Measurements from ENCODE around the gene SERINC2.

The SERINC2 gene

GRCh38 chr1:31432592-31433395, 19.8 kb downstream of the SERINC2 start:
- H3K23ac ChIP-seq (ENCODE audit: low read depth, low read length, poor library complexity), result peak overlapping the region; percentile 67
- H2AK5ac ChIP-seq (ENCODE audit: low read depth, low read length), result peak overlapping the region; percentile 21
- no peak for DNase-seq (ENCODE audit: low spot score)
- H3K9me3 ChIP-seq (replicated peaks in 1 of 2; ENCODE audit: control insufficient read depth in 2 of 2, insufficient read depth in 1 of 2, low read depth in 1 of 2, low read length in 2 of 2), result no peaks in the 10 kb centered on the region
- H3K4me3 ChIP-seq (ENCODE audit: low read length in 2 of 2), result peak overlapping the region in 1 of 2 donors; percentile 11
- no peak overlapping the region for H2AFZ ChIP-seq (ENCODE audit: low read length)
- no peak overlapping the region for H3K4me2 ChIP-seq (ENCODE audit: insufficient read depth, low read length, poor library complexity, severe bottlenecking)
- H3K4ac ChIP-seq (ENCODE audit: low read length), result no peak overlapping the region
- H2BK5ac ChIP-seq (ENCODE audit: low read length), result no peak overlapping the region
- no peak overlapping the region for H4K8ac ChIP-seq (ENCODE audit: low read depth, low read length)
- no peak overlapping the region for H2BK15ac ChIP-seq (ENCODE audit: low read length)
- no CpG with 5 or more reads among the region's 20 CpGs for WGBS, 2 donors (ENCODE audit: extremely low coverage in 2 of 2, insufficient read length in 2 of 2, insufficient replicate concordance in 1 of 2)
- H2BK12ac ChIP-seq (ENCODE audit: low read length), result peak overlapping the region; percentile 87
- peak overlapping the region; percentile 72 for H3K18ac ChIP-seq (ENCODE audit: low read length)
- H2BK120ac ChIP-seq (ENCODE audit: low read depth, low read length), result no peak overlapping the region
- peak overlapping the region; percentile 91 for H3K14ac ChIP-seq (ENCODE audit: low read length)
- no peaks in the 10 kb centered on the region for H3K27me3 ChIP-seq (ENCODE audit: control insufficient read depth in 3 of 3, insufficient read depth in 3 of 3, low read depth in 1 of 3, low read length in 3 of 3)
- no peak overlapping the region for H4K91ac ChIP-seq (ENCODE audit: low read depth, low read length, poor library complexity)
- no peak overlapping the region for H3K27ac ChIP-seq (replicated peaks; ENCODE audit: low read length)
- H3K79me1 ChIP-seq (ENCODE audit: low read depth, low read length), result peaks cover 1% of the 10 kb centered on the region
- peaks cover 17 to 24% of the 10 kb centered on the region in 2 donors for H3K36me3 ChIP-seq (replicated peaks in 1 of 2; ENCODE audit: control insufficient read depth in 2 of 2, insufficient read depth in 2 of 2, low read length in 2 of 2)
- H3K4me1 ChIP-seq (ENCODE audit: control insufficient read depth in 2 of 2, insufficient read depth in 1 of 2, low read depth in 1 of 2, low read length in 2 of 2), result peaks cover 0 to 16% of the 10 kb centered on the region in 2 donors
- peak overlapping the region; percentile 37 for H3K9ac ChIP-seq (ENCODE audit: low read depth, low read length, poor library complexity)

GRCh38 chr1:31433396-31433930, 20.4 kb downstream of the SERINC2 start:
- H3K79me1 ChIP-seq (ENCODE audit: low read depth, low read length), result peaks cover 1% of the 10 kb centered on the region
- H3K9ac ChIP-seq (ENCODE audit: low read depth, low read length, poor library complexity), result no peak overlapping the region
- no peaks in the 10 kb centered on the region for H3K27me3 ChIP-seq (ENCODE audit: control insufficient read depth in 3 of 3, insufficient read depth in 3 of 3, low read depth in 1 of 3, low read length in 3 of 3)
- H3K9me3 ChIP-seq (replicated peaks in 1 of 2; ENCODE audit: control insufficient read depth in 2 of 2, insufficient read depth in 1 of 2, low read depth in 1 of 2, low read length in 2 of 2), result no peaks in the 10 kb centered on the region
- no peak overlapping the region for H2BK12ac ChIP-seq (ENCODE audit: low read length)
- H3K4me1 ChIP-seq (ENCODE audit: control insufficient read depth in 2 of 2, insufficient read depth in 1 of 2, low read depth in 1 of 2, low read length in 2 of 2), result peaks cover 0 to 16% of the 10 kb centered on the region in 2 donors
- H2AK5ac ChIP-seq (ENCODE audit: low read depth, low read length), result no peak overlapping the region
- peak overlapping the region; percentile 67 for H3K23ac ChIP-seq (ENCODE audit: low read depth, low read length, poor library complexity)
- H3K14ac ChIP-seq (ENCODE audit: low read length), result no peak overlapping the region
- H2BK15ac ChIP-seq (ENCODE audit: low read length), result no peak overlapping the region
- WGBS, 2 donors (ENCODE audit: extremely low coverage in 2 of 2, insufficient read length in 2 of 2, insufficient replicate concordance in 1 of 2), result no CpG with 5 or more reads among the region's 6 CpGs
- H4K8ac ChIP-seq (ENCODE audit: low read depth, low read length), result no peak overlapping the region
- H2AFZ ChIP-seq (ENCODE audit: low read length), result no peak overlapping the region
- H3K4me3 ChIP-seq (ENCODE audit: low read length in 2 of 2), result no peak overlapping the region
- no peak overlapping the region for H2BK120ac ChIP-seq (ENCODE audit: low read depth, low read length)
- no peak overlapping the region for H3K4ac ChIP-seq (ENCODE audit: low read length)
- no peak overlapping the region for H3K27ac ChIP-seq (replicated peaks; ENCODE audit: low read length)
- peaks cover 13 to 21% of the 10 kb centered on the region in 2 donors for H3K36me3 ChIP-seq (replicated peaks in 1 of 2; ENCODE audit: control insufficient read depth in 2 of 2, insufficient read depth in 2 of 2, low read length in 2 of 2)
- H2BK5ac ChIP-seq (ENCODE audit: low read length), result no peak overlapping the region
- no peak overlapping the region for H3K4me2 ChIP-seq (ENCODE audit: insufficient read depth, low read length, poor library complexity, severe bottlenecking)
- no peak for DNase-seq (ENCODE audit: low spot score)
- no peak overlapping the region for H3K18ac ChIP-seq (ENCODE audit: low read length)
- H4K91ac ChIP-seq (ENCODE audit: low read depth, low read length, poor library complexity), result no peak overlapping the region

- Histone ChIP-seq H3K36me3 (replicated peaks in 1 of 2; ENCODE audit: control insufficient read depth in 2 of 2, insufficient read depth in 2 of 2, low read length in 2 of 2) (peaks cover 4 to 16% of the 10 kb centered on the region in 2 donors), H2BK12ac (ENCODE audit: low read length) (no peak overlapping the region), H2BK120ac (ENCODE audit: low read depth, low read length) (peak overlapping the region; percentile 63), H3K4me3 (ENCODE audit: low read length in 2 of 2) (no peak overlapping the region), H3K23ac (ENCODE audit: low read depth, low read length, poor library complexity) (peak overlapping the region; percentile 55), H3K4ac (ENCODE audit: low read length) (no peak overlapping the region), H3K14ac (ENCODE audit: low read length) (peak overlapping the region; percentile 26), H3K18ac (ENCODE audit: low read length) (no peak overlapping the region), H4K8ac (ENCODE audit: low read depth, low read length) (no peak overlapping the region), H3K79me1 (ENCODE audit: low read depth, low read length) (peaks cover 1% of the 10 kb centered on the region), H2AK5ac (ENCODE audit: low read depth, low read length) (peak overlapping the region; percentile 56), H3K27ac (replicated peaks; ENCODE audit: low read length) (peak overlapping the region; percentile 37), H2BK5ac (ENCODE audit: low read length) (peak overlapping the region; percentile 66), H3K4me2 (ENCODE audit: insufficient read depth, low read length, poor library complexity, severe bottlenecking) (no peak overlapping the region), H3K9me3 (replicated peaks in 1 of 2; ENCODE audit: control insufficient read depth in 2 of 2, insufficient read depth in 1 of 2, low read depth in 1 of 2, low read length in 2 of 2) (no peaks in the 10 kb centered on the region), H3K4me1 (ENCODE audit: control insufficient read depth in 2 of 2, insufficient read depth in 1 of 2, low read depth in 1 of 2, low read length in 2 of 2) (peaks cover 0 to 16% of the 10 kb centered on the region in 2 donors), H2AFZ (ENCODE audit: low read length) (no peak overlapping the region), H3K27me3 (ENCODE audit: control insufficient read depth in 3 of 3, insufficient read depth in 3 of 3, low read depth in 1 of 3, low read length in 3 of 3) (no peaks in the 10 kb centered on the region), H2BK15ac (ENCODE audit: low read length) (no peak overlapping the region), H4K91ac (ENCODE audit: low read depth, low read length, poor library complexity) (peak overlapping the region; percentile 43), H3K9ac (ENCODE audit: low read depth, low read length, poor library complexity) (peak overlapping the region; percentile 44)
- no peak for DNase-seq (ENCODE audit: low spot score)
- WGBS, 2 donors (ENCODE audit: extremely low coverage in 2 of 2, insufficient read length in 2 of 2, insufficient replicate concordance in 1 of 2), result no CpG with 5 or more reads among the region's 21 CpGs
Observed at GRCh38 chr1:31434101-31434871, 21.3 kb downstream of the SERINC2 start.

GRCh38 chr1:31434979-31435378, 22.0 kb downstream of the SERINC2 start:
- no CpG with 5 or more reads among the region's 12 CpGs for WGBS, 2 donors (ENCODE audit: extremely low coverage in 2 of 2, insufficient read length in 2 of 2, insufficient replicate concordance in 1 of 2)
- H3K27ac ChIP-seq (replicated peaks; ENCODE audit: low read length), result no peak overlapping the region
- H3K4me3 ChIP-seq (ENCODE audit: low read length in 2 of 2), result no peak overlapping the region
- peaks cover 0 to 11% of the 10 kb centered on the region in 2 donors for H3K36me3 ChIP-seq (replicated peaks in 1 of 2; ENCODE audit: control insufficient read depth in 2 of 2, insufficient read depth in 2 of 2, low read length in 2 of 2)
- H3K18ac ChIP-seq (ENCODE audit: low read length), result peak overlapping the region; percentile 27
- H3K27me3 ChIP-seq (ENCODE audit: control insufficient read depth in 3 of 3, insufficient read depth in 3 of 3, low read depth in 1 of 3, low read length in 3 of 3), result no peaks in the 10 kb centered on the region
- H2AFZ ChIP-seq (ENCODE audit: low read length), result no peak overlapping the region
- no peak overlapping the region for H3K4me2 ChIP-seq (ENCODE audit: insufficient read depth, low read length, poor library complexity, severe bottlenecking)
- H3K23ac ChIP-seq (ENCODE audit: low read depth, low read length, poor library complexity), result peak overlapping the region; percentile 55
- peak overlapping the region; percentile 82 for H4K8ac ChIP-seq (ENCODE audit: low read depth, low read length)
- peaks cover 0 to 16% of the 10 kb centered on the region in 2 donors for H3K4me1 ChIP-seq (ENCODE audit: control insufficient read depth in 2 of 2, insufficient read depth in 1 of 2, low read depth in 1 of 2, low read length in 2 of 2)
- DNase-seq (ENCODE audit: low spot score), result no peak
- H2BK120ac ChIP-seq (ENCODE audit: low read depth, low read length), result peak overlapping the region; percentile 63
- H4K91ac ChIP-seq (ENCODE audit: low read depth, low read length, poor library complexity), result peak overlapping the region; percentile 43
- peak overlapping the region; percentile 94 for H2BK12ac ChIP-seq (ENCODE audit: low read length)
- no peaks in the 10 kb centered on the region for H3K9me3 ChIP-seq (replicated peaks in 1 of 2; ENCODE audit: control insufficient read depth in 2 of 2, insufficient read depth in 1 of 2, low read depth in 1 of 2, low read length in 2 of 2)
- peak overlapping the region; percentile 56 for H2AK5ac ChIP-seq (ENCODE audit: low read depth, low read length)
- H3K79me1 ChIP-seq (ENCODE audit: low read depth, low read length), result peaks cover 1% of the 10 kb centered on the region
- H3K4ac ChIP-seq (ENCODE audit: low read length), result no peak overlapping the region
- H2BK5ac ChIP-seq (ENCODE audit: low read length), result peak overlapping the region; percentile 54
- H2BK15ac ChIP-seq (ENCODE audit: low read length), result peak overlapping the region; percentile 49
- peak overlapping the region; percentile 44 for H3K9ac ChIP-seq (ENCODE audit: low read depth, low read length, poor library complexity)
- no peak overlapping the region for H3K14ac ChIP-seq (ENCODE audit: low read length)
